Measurements from ENCODE around the gene STRADB. TPM values are rescaled to one million over a fixed set of nuclear protein-coding genes. Genes with fewer than 3 reads are reported as not detected.

Gene STRADB, protein sequence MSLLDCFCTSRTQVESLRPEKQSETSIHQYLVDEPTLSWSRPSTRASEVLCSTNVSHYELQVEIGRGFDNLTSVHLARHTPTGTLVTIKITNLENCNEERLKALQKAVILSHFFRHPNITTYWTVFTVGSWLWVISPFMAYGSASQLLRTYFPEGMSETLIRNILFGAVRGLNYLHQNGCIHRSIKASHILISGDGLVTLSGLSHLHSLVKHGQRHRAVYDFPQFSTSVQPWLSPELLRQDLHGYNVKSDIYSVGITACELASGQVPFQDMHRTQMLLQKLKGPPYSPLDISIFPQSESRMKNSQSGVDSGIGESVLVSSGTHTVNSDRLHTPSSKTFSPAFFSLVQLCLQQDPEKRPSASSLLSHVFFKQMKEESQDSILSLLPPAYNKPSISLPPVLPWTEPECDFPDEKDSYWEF
- 10 to 100 TPM; 25.5 to 25.9 TPM for total RNA-seq

DNA sequence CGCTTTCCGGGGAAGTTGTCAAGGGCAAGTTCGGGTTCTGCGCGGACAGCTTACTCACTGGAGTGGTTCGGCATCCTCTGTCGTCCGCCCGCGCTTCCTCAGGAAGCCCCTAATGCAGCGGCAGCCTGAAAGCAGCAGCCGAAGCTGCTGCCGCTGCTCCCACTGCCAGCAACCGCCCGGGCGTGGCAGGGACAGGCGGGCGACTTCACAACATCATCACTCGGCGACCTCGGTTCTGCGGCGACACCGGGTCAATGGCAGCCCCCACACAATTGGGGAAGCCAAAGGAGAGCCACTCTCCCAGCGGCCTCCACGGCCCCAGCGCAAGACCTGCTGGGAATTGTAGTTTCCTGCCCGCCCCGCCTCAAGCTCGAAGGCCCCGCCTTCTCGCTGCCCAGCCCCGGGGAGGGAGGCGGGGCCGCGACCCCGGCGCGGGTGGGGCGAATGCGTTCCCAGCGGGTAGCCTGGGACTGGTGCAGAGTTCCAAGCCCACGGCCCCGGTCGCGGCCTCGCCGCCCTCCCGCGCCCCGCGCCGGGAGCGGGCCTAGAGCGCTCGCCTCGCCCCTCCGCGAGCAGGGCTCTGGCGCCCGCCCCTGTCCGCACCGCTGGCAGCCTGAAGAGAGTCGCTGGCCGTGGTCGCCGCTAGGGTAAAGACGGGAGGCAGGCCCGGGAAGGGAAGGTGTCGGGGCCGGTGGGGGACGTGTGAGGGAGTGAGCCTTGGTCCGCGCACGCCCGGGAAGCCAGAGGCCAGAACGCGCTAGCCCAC is at the start of gene STRADB, which contains the start of gene TRAK2:
Gene STRADB, plus strand, starts transcription at position 449 of the 766 bp plus-strand sequence. CDS start 3,101 bp downstream, outside the sequence.
Gene TRAK2, minus strand, starts transcription at position 167 of the 766 bp plus-strand sequence. CDS start 30,951 bp downstream, outside the sequence.
- Mint-ChIP-seq H3K27me3 (no peaks in the 10 kb centered on the region), H3K9me3 (no peaks in the 10 kb centered on the region), H3K36me3 (ENCODE audit: low read depth) (peaks cover 7% of the 10 kb centered on the region), H3K4me1 (ENCODE audit: low read depth) (peaks cover 42% of the 10 kb centered on the region), H3K27ac (peak within 1 kb of the TSS; percentile 97), H3K4me3 (peak within 1 kb of the TSS; percentile 96)
- intact Hi-C loops (cut with micrococcal nuclease) = loop anchor here (10.0 kb wide), 1 partner anchor 193 kb away; the partner anchor contains the start of gene TMEM237
- DNase-seq = peak; percentile 98
- CTCF ChIA-PET = interaction anchor here (0.5 to 2.6 kb wide), 12 partner anchors 11 to 820 kb away, joined by 3 to 13 read pairs (median 4); no protein-coding TSS in a partner anchor
- peak; percentile 92 for ATAC-seq
- TF ChIP-seq, protein P1, sequence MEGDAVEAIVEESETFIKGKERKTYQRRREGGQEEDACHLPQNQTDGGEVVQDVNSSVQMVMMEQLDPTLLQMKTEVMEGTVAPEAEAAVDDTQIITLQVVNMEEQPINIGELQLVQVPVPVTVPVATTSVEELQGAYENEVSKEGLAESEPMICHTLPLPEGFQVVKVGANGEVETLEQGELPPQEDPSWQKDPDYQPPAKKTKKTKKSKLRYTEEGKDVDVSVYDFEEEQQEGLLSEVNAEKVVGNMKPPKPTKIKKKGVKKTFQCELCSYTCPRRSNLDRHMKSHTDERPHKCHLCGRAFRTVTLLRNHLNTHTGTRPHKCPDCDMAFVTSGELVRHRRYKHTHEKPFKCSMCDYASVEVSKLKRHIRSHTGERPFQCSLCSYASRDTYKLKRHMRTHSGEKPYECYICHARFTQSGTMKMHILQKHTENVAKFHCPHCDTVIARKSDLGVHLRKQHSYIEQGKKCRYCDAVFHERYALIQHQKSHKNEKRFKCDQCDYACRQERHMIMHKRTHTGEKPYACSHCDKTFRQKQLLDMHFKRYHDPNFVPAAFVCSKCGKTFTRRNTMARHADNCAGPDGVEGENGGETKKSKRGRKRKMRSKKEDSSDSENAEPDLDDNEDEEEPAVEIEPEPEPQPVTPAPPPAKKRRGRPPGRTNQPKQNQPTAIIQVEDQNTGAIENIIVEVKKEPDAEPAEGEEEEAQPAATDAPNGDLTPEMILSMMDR (IDR thresholded peaks at IDR 0.05) = peak; percentile 45
- POLR2A ChIA-PET = interaction anchor here (0.7 to 2.5 kb wide), 21 partner anchors 10 to 341 kb away, joined by 3 to 12 read pairs (median 4); partner anchors contain the start of gene FLACC1

DNA sequence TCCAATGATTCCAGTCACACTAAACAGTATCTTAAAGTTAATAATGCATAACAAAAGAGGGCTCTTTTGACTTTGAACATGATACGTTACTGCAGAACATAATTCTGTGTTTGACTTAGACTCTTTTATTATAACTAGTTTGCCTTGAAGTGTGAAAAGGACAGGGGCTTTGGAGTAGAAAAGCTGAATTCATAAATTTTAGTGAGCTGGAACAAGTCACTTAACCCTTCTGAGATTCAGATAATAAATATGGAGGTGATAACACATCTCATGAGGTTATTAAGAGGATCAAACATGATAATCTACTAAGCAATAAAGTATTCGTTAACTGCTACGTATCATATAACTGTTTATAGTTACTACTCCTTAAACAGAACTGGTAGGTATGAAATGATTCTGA is 49.7 kb upstream of the STRADB start:
- intact Hi-C loops (cut with micrococcal nuclease) = no loop called here
- Mint-ChIP-seq H3K27ac (no peak overlapping the region), H3K4me1 (ENCODE audit: low read depth) (peaks cover 41% of the 10 kb centered on the region), H3K36me3 (ENCODE audit: low read depth) (peaks cover 13% of the 10 kb centered on the region), H3K27me3 (no peaks in the 10 kb centered on the region), H3K9me3 (no peaks in the 10 kb centered on the region), H3K4me3 (no peak overlapping the region)
- DNase-seq (no peak), ATAC-seq (no peak)
- POLR2A ChIA-PET = no interaction called here
- CTCF ChIA-PET = interaction anchor here (1.1 to 1.4 kb wide), 2 partner anchors 13 to 23 kb away, joined by 3 read pairs; no protein-coding TSS in a partner anchor
- TF ChIP-seq, protein P1 (IDR thresholded peaks at IDR 0.05) = no peak

- ChIA-PET CTCF (interaction anchor here (0.8 to 1.4 kb wide), 3 partner anchors 12 to 170 kb away, joined by 3 read pairs; no protein-coding TSS in a partner anchor), POLR2A (no interaction called here)
- peaks cover 16% of the 10 kb centered on the region for H3K36me3 Mint-ChIP-seq (ENCODE audit: low read depth)
- no peak overlapping the region for H3K27ac Mint-ChIP-seq
- no peak overlapping the region for H3K4me3 Mint-ChIP-seq
- peaks cover 47% of the 10 kb centered on the region for H3K4me1 Mint-ChIP-seq (ENCODE audit: low read depth)
- H3K9me3 Mint-ChIP-seq = no peaks in the 10 kb centered on the region
- no peaks in the 10 kb centered on the region for H3K27me3 Mint-ChIP-seq
- DNase-seq (no peak), ATAC-seq (no peak)
- TF ChIP-seq, protein P1 (IDR thresholded peaks at IDR 0.05) = no peak
- intact Hi-C loops (cut with micrococcal nuclease) = no loop called here
Observed at GRCh38 chr2:201402651-201403562, 48.6 kb upstream of the STRADB start.

DNA sequence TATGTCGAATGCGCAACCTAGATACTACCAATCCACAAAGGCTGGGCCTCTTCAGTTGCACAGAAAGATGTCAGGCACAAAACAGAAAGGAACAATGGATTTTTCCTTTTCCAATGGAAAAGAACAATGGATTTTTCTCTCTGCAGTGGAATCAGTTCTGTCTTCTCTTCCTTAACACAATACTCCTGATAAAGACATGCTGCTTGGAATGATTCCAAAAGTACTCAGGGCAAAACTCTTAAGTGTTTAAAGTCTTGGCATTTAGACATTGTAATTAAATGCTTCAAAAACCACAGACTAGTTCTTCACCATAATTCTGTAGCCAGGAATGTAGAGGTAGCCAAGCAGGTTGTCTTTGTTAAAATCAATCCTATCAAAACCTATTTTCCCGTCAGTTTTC is 47.7 kb upstream of the STRADB start:
- POLR2A ChIA-PET = no interaction called here
- TF ChIP-seq, protein P1 (IDR thresholded peaks at IDR 0.05) = no peak
- DNase-seq (no peak), ATAC-seq (no peak)
- intact Hi-C loops (cut with micrococcal nuclease) = no loop called here
- peaks cover 48% of the 10 kb centered on the region for H3K4me1 Mint-ChIP-seq (ENCODE audit: low read depth)
- H3K9me3 Mint-ChIP-seq = no peaks in the 10 kb centered on the region
- no peak overlapping the region for H3K4me3 Mint-ChIP-seq
- peaks cover 16% of the 10 kb centered on the region for H3K36me3 Mint-ChIP-seq (ENCODE audit: low read depth)
- CTCF ChIA-PET = interaction anchor here (1.5 to 1.6 kb wide), 2 partner anchors 10 to 48 kb away, joined by 3 to 5 read pairs; partner anchors contain the start of genes STRADB and TRAK2
- H3K27ac Mint-ChIP-seq = no peak overlapping the region
- H3K27me3 Mint-ChIP-seq = no peaks in the 10 kb centered on the region
